ENCODE data around the gene NR0B2.
"Not testable (repeated sequence)": the region's sequence is repeated elsewhere in the genome, so short reads cannot be mapped to it uniquely, and the experiment has no call there.

Gene NR0B2

GRCh38 chr1:26894263-26894662 lies 19.5 kb downstream of the NR0B2 start:
- in situ Hi-C loops (cut with MboI; ENCODE audit: low sequenced_read_pairs), result no loop called here

GRCh38 chr1:26890467-26890796 lies 23.3 kb downstream of the NR0B2 start:
- in situ Hi-C loops (cut with MboI; ENCODE audit: low sequenced_read_pairs), result no loop called here

GRCh38 chr1:26889551-26890466 lies 24.0 kb downstream of the NR0B2 start, which contains the start of gene GPN2:
Gene GPN2 (minus strand): TSS chr1:26890283. CDS start chr1:26890096, 187 bp downstream.
- in situ Hi-C loops (cut with MboI; ENCODE audit: low sequenced_read_pairs), result no loop called here

GRCh38 chr1:26888231-26888630 lies 25.5 kb downstream of the NR0B2 start:
- in situ Hi-C loops (cut with MboI; ENCODE audit: low sequenced_read_pairs), result no loop called here

- in situ Hi-C loops (cut with MboI; ENCODE audit: low sequenced_read_pairs), result no loop called here
Measured at GRCh38 chr1:26887125-26887524, 26.6 kb downstream of the NR0B2 start.

GRCh38 chr1:26882696-26883463 lies 30.9 kb downstream of the NR0B2 start:
- in situ Hi-C loops (cut with MboI; ENCODE audit: low sequenced_read_pairs), result no loop called here

- in situ Hi-C loops (cut with MboI; ENCODE audit: low sequenced_read_pairs), result not testable (repeated sequence)
Measured at GRCh38 chr1:26881611-26882010, 32.2 kb downstream of the NR0B2 start.

- in situ Hi-C loops (cut with MboI; ENCODE audit: low sequenced_read_pairs), result no loop called here
Measured at GRCh38 chr1:26879793-26880192, 34.0 kb downstream of the NR0B2 start.

- in situ Hi-C loops (cut with MboI; ENCODE audit: low sequenced_read_pairs), result no loop called here
Measured at GRCh38 chr1:26877326-26877725, 36.4 kb downstream of the NR0B2 start.

- in situ Hi-C loops (cut with MboI; ENCODE audit: low sequenced_read_pairs), result no loop called here
Measured at GRCh38 chr1:26874896-26875295, 38.9 kb downstream of the NR0B2 start.

GRCh38 chr1:26873097-26873496 lies 40.7 kb downstream of the NR0B2 start:
- in situ Hi-C loops (cut with MboI; ENCODE audit: low sequenced_read_pairs), result not testable (repeated sequence)

GRCh38 chr1:26864610-26865480 lies 48.9 kb downstream of the NR0B2 start:
- in situ Hi-C loops (cut with MboI; ENCODE audit: low sequenced_read_pairs), result no loop called here

GRCh38 chr1:26863685-26864077 lies 50.1 kb downstream of the NR0B2 start:
- in situ Hi-C loops (cut with MboI; ENCODE audit: low sequenced_read_pairs), result no loop called here

GRCh38 chr1:26862781-26863684 lies 50.7 kb downstream of the NR0B2 start, which contains the start of gene SFN:
Gene SFN (plus strand): TSS chr1:26863149. CDS start chr1:26863213, 64 bp downstream.
- in situ Hi-C loops (cut with MboI; ENCODE audit: low sequenced_read_pairs), result no loop called here

GRCh38 chr1:26861889-26862378 lies 51.8 kb downstream of the NR0B2 start:
- in situ Hi-C loops (cut with MboI; ENCODE audit: low sequenced_read_pairs), result no loop called here

All from HL-60/S4 treated with retinoic acid at 250 ng/mL for 4 days and 3 days (cell line).